Measurements from ENCODE around the gene CAPN11. TPM values are rescaled to one million over a fixed set of nuclear protein-coding genes. Genes with fewer than 3 reads are reported as not detected.
"Not testable (repeated sequence)": the region's sequence is repeated elsewhere in the genome, so short reads cannot be mapped to it uniquely, and the experiment has no call there.

Gene CAPN11
- total RNA-seq, 2 donors from 2014 or later = 1.1 TPM; not detected in 1

- Mint-ChIP-seq H3K4me1 (peaks cover 16% of the 10 kb centered on the region), H3K36me3 (ENCODE audit: low read depth) (peaks cover 38% of the 10 kb centered on the region), H3K9me3 (no peaks in the 10 kb centered on the region), H3K27me3 (no peaks in the 10 kb centered on the region), H3K4me3 (no peak overlapping the region), H3K27ac (no peak overlapping the region)
- no peak for ATAC-seq (replicated peaks)
Measured at GRCh38 chr6:44226368-44227147, 67.9 kb downstream of the CAPN11 start.

DNA sequence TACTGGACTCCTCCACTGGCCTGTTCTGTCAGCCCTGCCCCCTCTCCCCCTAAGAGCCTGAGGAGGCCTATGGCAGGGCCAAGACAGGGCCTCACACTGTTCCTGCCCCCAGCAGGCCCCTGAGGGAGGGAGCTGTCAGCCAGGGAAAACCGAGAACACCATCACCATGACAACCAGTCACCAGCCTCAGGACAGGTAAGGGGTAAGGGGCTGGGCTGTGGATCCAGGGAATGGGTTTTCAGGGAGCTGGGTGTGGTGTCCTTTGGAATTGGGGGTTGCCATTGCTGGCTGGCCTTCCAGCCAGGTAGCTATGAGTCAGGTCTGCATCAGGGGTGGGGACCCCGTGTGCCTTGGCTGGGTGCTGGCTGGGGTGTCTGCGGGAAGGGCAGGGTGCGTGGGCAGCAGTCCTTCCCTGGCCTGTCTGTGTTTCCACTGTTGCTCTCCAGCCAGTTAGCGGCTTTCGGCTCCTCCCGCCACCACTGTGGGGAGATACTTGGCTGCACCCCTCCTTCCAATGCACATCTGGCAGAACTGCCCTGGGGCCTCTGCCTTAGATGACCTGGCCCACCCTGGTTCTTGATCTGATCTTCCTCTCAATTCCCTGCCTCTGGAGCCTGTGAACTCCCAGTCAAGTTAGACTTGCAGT is 68.7 kb downstream of the CAPN11 start:
- Mint-ChIP-seq H3K9me3 (no peaks in the 10 kb centered on the region), H3K36me3 (ENCODE audit: low read depth) (peaks cover 45% of the 10 kb centered on the region), H3K27ac (no peak overlapping the region), H3K27me3 (no peaks in the 10 kb centered on the region), H3K4me1 (peaks cover 16% of the 10 kb centered on the region), H3K4me3 (no peak overlapping the region)
- no peak for ATAC-seq (replicated peaks)

GRCh38 chr6:44228031-44228430 is 69.4 kb downstream of the CAPN11 start:
- peaks cover 53% of the 10 kb centered on the region for H3K36me3 Mint-ChIP-seq (ENCODE audit: low read depth)
- ATAC-seq (replicated peaks) = no peak

GRCh38 chr6:44228433-44228832 is 69.8 kb downstream of the CAPN11 start:
- H3K4me3 Mint-ChIP-seq = no peak overlapping the region
- H3K36me3 Mint-ChIP-seq (ENCODE audit: low read depth) = peaks cover 57% of the 10 kb centered on the region
- H3K27me3 Mint-ChIP-seq = no peaks in the 10 kb centered on the region
- H3K27ac Mint-ChIP-seq = no peak overlapping the region
- ATAC-seq (replicated peaks) = no peak
- H3K9me3 Mint-ChIP-seq = no peaks in the 10 kb centered on the region
- H3K4me1 Mint-ChIP-seq = peaks cover 11% of the 10 kb centered on the region

More at GRCh38 chr6:44228031-44228430, 69.4 kb downstream of the CAPN11 start:
- no peaks in the 10 kb centered on the region for H3K9me3 Mint-ChIP-seq
- H3K27ac Mint-ChIP-seq = no peak overlapping the region
- H3K4me1 Mint-ChIP-seq = peaks cover 12% of the 10 kb centered on the region
- no peaks in the 10 kb centered on the region for H3K27me3 Mint-ChIP-seq
- no peak overlapping the region for H3K4me3 Mint-ChIP-seq

DNA sequence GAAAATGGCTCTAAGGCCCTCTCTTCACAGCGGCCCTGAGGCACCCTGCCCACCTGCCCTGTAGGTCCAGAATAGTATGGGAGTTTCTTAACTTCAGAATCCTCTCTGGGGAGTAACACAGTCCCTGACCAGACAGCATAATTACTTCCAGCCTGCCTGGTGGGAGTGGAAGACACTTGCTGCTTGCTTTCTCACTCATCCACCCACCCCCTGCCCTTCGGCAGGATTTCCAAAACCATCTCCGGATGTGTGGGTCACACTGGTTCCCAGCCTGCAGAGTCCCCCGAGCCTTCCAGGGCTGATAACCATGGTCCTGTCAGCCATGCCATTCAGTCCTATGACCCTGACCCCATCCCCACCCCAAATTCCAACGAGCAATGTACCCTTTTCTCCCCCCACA is 70.2 kb downstream of the CAPN11 start:
- no peaks in the 10 kb centered on the region for H3K27me3 Mint-ChIP-seq
- peaks cover 61% of the 10 kb centered on the region for H3K36me3 Mint-ChIP-seq (ENCODE audit: low read depth)
- H3K9me3 Mint-ChIP-seq = no peaks in the 10 kb centered on the region
- peaks cover 11% of the 10 kb centered on the region for H3K4me1 Mint-ChIP-seq
- H3K4me3 Mint-ChIP-seq = no peak overlapping the region
- no peak for ATAC-seq (replicated peaks)
- H3K27ac Mint-ChIP-seq = no peak overlapping the region

DNA sequence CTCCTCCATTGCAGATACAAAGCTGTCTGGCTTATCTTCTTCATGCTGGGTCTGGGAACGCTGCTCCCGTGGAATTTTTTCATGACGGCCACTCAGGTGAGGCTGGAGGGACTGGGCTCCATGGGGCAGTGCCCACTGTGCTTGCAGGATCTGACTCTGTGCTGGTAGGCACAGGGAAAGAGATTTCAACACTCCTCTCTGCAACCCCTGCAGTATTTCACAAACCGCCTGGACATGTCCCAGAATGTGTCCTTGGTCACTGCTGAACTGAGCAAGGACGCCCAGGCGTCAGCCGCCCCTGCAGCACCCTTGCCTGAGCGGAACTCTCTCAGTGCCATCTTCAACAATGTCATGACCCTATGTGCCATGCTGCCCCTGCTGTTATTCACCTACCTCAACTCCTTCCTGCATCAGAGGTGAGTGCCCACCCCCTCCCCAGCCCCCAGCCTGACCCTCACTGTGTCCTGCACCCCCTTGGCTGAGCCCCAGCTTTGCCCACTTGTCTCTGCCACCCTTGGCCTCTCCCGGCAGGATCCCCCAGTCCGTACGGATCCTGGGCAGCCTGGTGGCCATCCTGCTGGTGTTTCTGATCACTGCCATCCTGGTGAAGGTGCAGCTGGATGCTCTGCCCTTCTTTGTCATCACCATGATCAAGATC is 70.9 kb downstream of the CAPN11 start:
- peaks cover 5% of the 10 kb centered on the region for H3K4me1 Mint-ChIP-seq

DNA sequence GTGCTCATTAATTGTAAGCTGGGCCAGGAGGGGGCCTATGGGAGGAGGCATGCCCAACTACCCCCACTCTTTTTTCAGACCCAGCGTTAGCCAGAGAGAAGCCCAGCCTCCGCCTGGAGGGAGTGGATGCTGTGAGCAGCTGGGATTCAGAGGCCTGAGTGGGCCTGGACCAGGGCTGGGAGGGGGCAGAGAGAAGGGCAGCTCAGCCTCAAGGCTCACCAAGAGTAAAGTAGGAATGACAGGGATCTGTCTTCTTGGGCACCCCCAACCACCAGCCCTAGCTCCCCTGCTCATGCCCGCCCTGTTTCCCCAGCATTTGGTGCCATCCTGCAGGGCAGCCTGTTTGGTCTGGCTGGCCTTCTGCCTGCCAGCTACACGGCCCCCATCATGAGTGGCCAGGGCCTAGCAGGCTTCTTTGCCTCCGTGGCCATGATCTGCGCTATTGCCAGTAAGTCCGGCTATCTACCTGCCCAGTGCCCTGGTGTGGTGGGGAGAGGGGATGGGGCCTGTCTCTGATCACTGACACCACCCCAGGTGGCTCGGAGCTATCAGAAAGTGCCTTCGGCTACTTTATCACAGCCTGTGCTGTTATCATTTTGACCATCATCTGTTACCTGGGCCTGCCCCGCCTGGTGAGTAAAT is 71.5 kb downstream of the CAPN11 start:
- peaks cover 57% of the 10 kb centered on the region for H3K36me3 Mint-ChIP-seq (ENCODE audit: low read depth)

More for the DNA sequence above, 70.9 kb downstream of the CAPN11 start:
- Mint-ChIP-seq H3K36me3 (ENCODE audit: low read depth) (peaks cover 62% of the 10 kb centered on the region), H3K27me3 (no peaks in the 10 kb centered on the region), H3K27ac (no peak overlapping the region), H3K4me3 (no peak overlapping the region), H3K9me3 (no peaks in the 10 kb centered on the region)
- no peak for ATAC-seq (replicated peaks)

GRCh38 chr6:44231426-44231825 is 72.8 kb downstream of the CAPN11 start:
- H3K27me3 Mint-ChIP-seq; H3K4me3 Mint-ChIP-seq; H3K4me1 Mint-ChIP-seq; H3K9me3 Mint-ChIP-seq; ATAC-seq (replicated peaks); H3K27ac Mint-ChIP-seq: not testable (repeated sequence)
- peaks cover 57% of the 10 kb centered on the region for H3K36me3 Mint-ChIP-seq (ENCODE audit: low read depth)

More for the DNA sequence above, 71.5 kb downstream of the CAPN11 start:
- H3K4me1 Mint-ChIP-seq = no peaks in the 10 kb centered on the region
- H3K9me3 Mint-ChIP-seq = no peaks in the 10 kb centered on the region
- no peak for ATAC-seq (replicated peaks)
- H3K4me3 Mint-ChIP-seq = no peak overlapping the region
- no peak overlapping the region for H3K27ac Mint-ChIP-seq
- H3K27me3 Mint-ChIP-seq = no peaks in the 10 kb centered on the region

GRCh38 chr6:44232676-44233566 is 74.3 kb downstream of the CAPN11 start:
- Mint-ChIP-seq H3K27ac (peak overlapping the region; percentile 65), H3K4me1 (no peaks in the 10 kb centered on the region), H3K27me3 (no peaks in the 10 kb centered on the region), H3K4me3 (no peak overlapping the region), H3K36me3 (ENCODE audit: low read depth) (peaks cover 57% of the 10 kb centered on the region), H3K9me3 (no peaks in the 10 kb centered on the region)
- no peak for ATAC-seq (replicated peaks)

DNA sequence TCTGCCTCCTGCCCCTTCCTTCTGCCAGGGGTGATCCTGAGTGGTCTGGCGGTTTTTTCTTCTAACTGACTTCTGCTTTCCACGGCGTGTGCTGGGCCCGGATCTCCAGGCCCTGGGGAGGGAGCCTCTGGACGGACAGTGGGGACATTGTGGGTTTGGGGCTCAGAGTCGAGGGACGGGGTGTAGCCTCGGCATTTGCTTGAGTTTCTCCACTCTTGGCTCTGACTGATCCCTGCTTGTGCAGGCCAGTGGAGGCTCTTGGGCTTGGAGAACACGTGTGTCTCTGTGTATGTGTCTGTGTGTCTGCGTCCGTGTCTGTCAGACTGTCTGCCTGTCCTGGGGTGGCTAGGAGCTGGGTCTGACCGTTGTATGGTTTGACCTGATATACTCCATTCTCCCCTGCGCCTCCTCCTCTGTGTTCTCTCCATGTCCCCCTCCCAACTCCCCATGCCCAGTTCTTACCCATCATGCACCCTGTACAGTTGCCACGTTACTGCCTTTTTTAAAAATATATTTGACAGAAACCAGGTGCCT is 75.0 kb downstream of the CAPN11 start:
- Mint-ChIP-seq H3K9me3 (no peaks in the 10 kb centered on the region), H3K4me1 (peaks cover 5% of the 10 kb centered on the region), H3K36me3 (ENCODE audit: low read depth) (peaks cover 56% of the 10 kb centered on the region), H3K27me3 (no peaks in the 10 kb centered on the region), H3K27ac (peak overlapping the region; percentile 62), H3K4me3 (no peak overlapping the region)
- ATAC-seq (replicated peaks) = no peak

Other genes starting within 250 kb of the CAPN11 start
- gene MRPL14, start 31.4 kb upstream of the CAPN11 start, total RNA-seq = 10 to 100 TPM; 29.3 to 54.0 TPM
- 10 to 100 TPM; 12.1 to 21.4 TPM for gene TMEM63B, start 31.3 kb upstream of the CAPN11 start, total RNA-seq
- gene MYMX, start 58.1 kb downstream of the CAPN11 start, total RNA-seq = not detected
- gene SLC29A1, start 64.8 kb downstream of the CAPN11 start, total RNA-seq = 10 to 100 TPM; 40.8 to 80.8 TPM
- gene HSP90AB1, start 88.3 kb downstream of the CAPN11 start, total RNA-seq = 1,000 to 10,000 TPM; 1,019 to 1,822 TPM
- 10 to 100 TPM; 16.5 to 22.3 TPM for gene SLC35B2, start 98.7 kb downstream of the CAPN11 start, total RNA-seq
- 10 to 100 TPM; 20.5 to 26.9 TPM for gene NFKBIE, start 106.7 kb downstream of the CAPN11 start, total RNA-seq
- under 1 TPM; 0.05 to 0.19 TPM for gene TMEM151B, start 111.6 kb downstream of the CAPN11 start, total RNA-seq
- 10 to 100 TPM; 10.2 to 13.8 TPM for gene AARS2, start 154.5 kb downstream of the CAPN11 start, total RNA-seq
- not detected for gene SPATS1, start 183.8 kb downstream of the CAPN11 start, total RNA-seq
- gene CDC5L, start 228.9 kb downstream of the CAPN11 start, total RNA-seq = 10 to 100 TPM; 25.8 to 26.0 TPM